ENCODE data around the gene TTC16.

GRCh38 chr9:127778280-127779135 lies 62.6 kb downstream of the TTC16 start, which contains the start of gene SH2D3C:
- no peak for TF ChIP-seq CTCF (IDR thresholded peaks at IDR 0.05)
- TF ChIP-seq EZH2 (IDR thresholded peaks at IDR 0.05; ENCODE audit: borderline replicate concordance, insufficient read depth, low read depth, low read length, poor library complexity, severe bottlenecking) = no peak
